Esophagus muscularis mucosa (tissue), 4 donors: ENCODE measurements around the gene RPL27. TPM values are rescaled to one million over a fixed set of nuclear protein-coding genes. Genes with fewer than 3 reads are reported as not detected.

ENCODE experiments used
- DNase-seq: peaks from one replicate; pipeline ENCODE4 v3.0.0-alpha.2; 2017; ENCODE audit errors: extremely low spot score
- H3K27ac ChIP-seq, 4 donors: fragments of 200-600 bp; sonication (generic); replicated peaks in 1 of 4; 1 replicate in 3 of 4; 2 replicates in 1 of 4; pipeline ENCODE4 v1.5.1; 2016 to 2019; ENCODE audit warnings: mild to moderate bottlenecking in 1 of 4
- H3K27me3 ChIP-seq, 4 donors: fragments of 200-600 bp; sonication (generic); one replicate each; pipeline versions ENCODE4 v1.5.1 to v1.6.0; 2016 to 2019
- H3K36me3 ChIP-seq, 4 donors: fragments of 200-600 bp; sonication (generic); one replicate each; pipeline ENCODE4 v1.5.1; 2016 to 2019
- H3K4me1 ChIP-seq, 4 donors: fragments of 200-600 bp; sonication (generic); one replicate each; pipeline ENCODE4 v1.5.1; 2016 to 2019
- H3K4me3 ChIP-seq, 4 donors: fragments of 200-600 bp; sonication (generic); 1 replicate in 2 of 4; 2 replicates in 2 of 4; pipeline ENCODE4 v1.5.1; 2016 to 2019; ENCODE audit warnings: mild to moderate bottlenecking in 4 of 4, moderate library complexity in 1 of 4
- H3K9me3 ChIP-seq, 4 donors: fragments of 200-600 bp; sonication (generic); 1 replicate in 3 of 4; 2 replicates in 1 of 4; pipeline ENCODE4 v1.5.1; 2016 to 2019
- CTCF ChIP-seq, 3 experiments: fragments of 200-600 bp in 2 of 3; fragments of 450-650 bp in 1 of 3; sonication (generic) in 2 of 3; IDR thresholded peaks; one replicate each; pipeline ENCODE4 v1.5.1; 2017 to 2019; ENCODE audit warnings: antibody characterized with exemption in 3 of 3, mild to moderate bottlenecking in 2 of 3, moderate library complexity in 1 of 3
- EP300 ChIP-seq: sonication (generic); formaldehyde crosslinking; IDR thresholded peaks from one replicate; pipeline ENCODE4 v1.6.1; 2017; ENCODE audit warnings: antibody characterized with exemption
- POLR2A ChIP-seq: fragments of 450-650 bp; IDR thresholded peaks from one replicate; pipeline ENCODE4 v1.6.1; 2017; ENCODE audit warnings: antibody characterized with exemption, moderate library complexity, mild to moderate bottlenecking, low read depth
- POLR2AphosphoS5 ChIP-seq, 2 donors: sonication (generic); formaldehyde crosslinking; IDR thresholded peaks; one replicate each; pipeline ENCODE4 v1.6.1; 2017; ENCODE audit warnings: antibody characterized with exemption in 2 of 2
- WGBS: methylation state at CpG from one replicate; pipeline ENCODE4 v1.1.5; 2018; 5-methylcytosine and 5-hydroxymethylcytosine counted together
- intact Hi-C: fragments of 100-400 bp; cut with DNase I; formaldehyde crosslinking; loops from one replicate; pipeline ENCODE4 v1.15.1; 2023
- total RNA-seq, 4 donors: library from RNA; depleted of rRNA; stranded (reverse); fragments of >200 nt; gene quantifications; one replicate each; pipeline versions ENCODE4 v1.1.0 to v1.2.1, GENCODE V29; 2016

The RPL27 gene
- total RNA-seq, 4 donors from 2014 or later, result 1,126 to 2,755 (median 1,417) TPM

- intact Hi-C loops, result no loop called here
- no peak for DNase-seq
- Histone ChIP-seq H3K36me3 (peaks cover 3 to 42% (median 33%) of the 10 kb centered on the region in 4 donors), H3K4me3 (no peak overlapping the region), H3K4me1 (peaks cover 68 to 94% (median 81%) of the 10 kb centered on the region in 4 donors), H3K27me3 (no peaks in the 10 kb centered on the region), H3K9me3 (no peaks in the 10 kb centered on the region), H3K27ac (peak overlapping the region in 3 of 4 donors; percentile 0 to 61 (median 54))
- no peak for TF ChIP-seq EP300
- peak in 1 of 2 donors; percentile 8 for TF ChIP-seq POLR2AphosphoS5 (IDR thresholded peaks at IDR 0.05)
- 84% methylated on average over 5 of the region's 5 CpGs for WGBS
Measured at GRCh38 chr17:43010667-43011308, 12.6 kb downstream of the RPL27 start.

- TF ChIP-seq POLR2AphosphoS5 (IDR thresholded peaks at IDR 0.05) (no peak), CTCF (IDR thresholded peaks at IDR 0.05) (no peak), EP300 (no peak), POLR2A (no peak)
- WGBS, result 84% methylated on average over 15 of the region's 15 CpGs
- no peaks in the 10 kb centered on the region for H3K9me3 ChIP-seq
- H3K36me3 ChIP-seq, result peaks cover 12 to 53% (median 45%) of the 10 kb centered on the region in 4 donors
- peak overlapping the region; percentile 0 to 61 (median 50) for H3K27ac ChIP-seq
- peak overlapping the region in 2 of 4 donors; percentile 3 to 5 for H3K4me3 ChIP-seq
- H3K4me1 ChIP-seq, result peaks cover 72 to 96% (median 85%) of the 10 kb centered on the region in 4 donors
- intact Hi-C loops, result no loop called here
- no peaks in the 10 kb centered on the region for H3K27me3 ChIP-seq
- DNase-seq, result no peak
Measured at GRCh38 chr17:43011728-43012472, 13.7 kb downstream of the RPL27 start.

GRCh38 chr17:43013296-43013695, 15.1 kb downstream of the RPL27 start:
- H3K27ac ChIP-seq, result peak overlapping the region in 3 of 4 donors; percentile 58 to 75 (median 63)
- intact Hi-C loops, result no loop called here
- H3K4me3 ChIP-seq, result no peak overlapping the region
- no peak for TF ChIP-seq CTCF (IDR thresholded peaks at IDR 0.05)
- no peak for TF ChIP-seq POLR2A
- no peak for TF ChIP-seq POLR2AphosphoS5 (IDR thresholded peaks at IDR 0.05)
- TF ChIP-seq EP300, result no peak
- no peaks in the 10 kb centered on the region for H3K9me3 ChIP-seq
- DNase-seq, result no peak
- peaks cover 12 to 66% (median 57%) of the 10 kb centered on the region in 4 donors for H3K36me3 ChIP-seq
- no peaks in the 10 kb centered on the region for H3K27me3 ChIP-seq
- H3K4me1 ChIP-seq, result peaks cover 70 to 86% (median 79%) of the 10 kb centered on the region in 4 donors
- 77% methylated on average over 8 of the region's 8 CpGs for WGBS

GRCh38 chr17:43014020-43014648, 15.9 kb downstream of the RPL27 start:
- Histone ChIP-seq H3K9me3 (no peaks in the 10 kb centered on the region), H3K36me3 (peaks cover 12 to 69% (median 60%) of the 10 kb centered on the region in 4 donors), H3K27me3 (no peaks in the 10 kb centered on the region), H3K4me3 (no peak overlapping the region), H3K27ac (peak overlapping the region; percentile 58 to 75 (median 66)), H3K4me1 (peaks cover 77 to 89% (median 82%) of the 10 kb centered on the region in 4 donors)
- 79% methylated on average over 9 of the region's 12 CpGs for WGBS
- no peak for TF ChIP-seq CTCF (IDR thresholded peaks at IDR 0.05)
- no peak for TF ChIP-seq POLR2A
- no peak for TF ChIP-seq EP300
- no peak for TF ChIP-seq POLR2AphosphoS5 (IDR thresholded peaks at IDR 0.05)
- no peak for DNase-seq
- intact Hi-C loops, result no loop called here
